ENCODE measurements around the gene EPHB1. TPM values are rescaled to one million over a fixed set of nuclear protein-coding genes. Genes with fewer than 3 reads are reported as not detected.

EPHB1 gene
- total and polyA plus RNA-seq, 2 of the 13 experiments (the other 11 are each of a cell fraction or from before 2014, with no cell fraction given): 0.07 to 0.21 TPM

GRCh38 chr3:134797057-134797740, 2.1 kb downstream of the EPHB1 start:
- Histone ChIP-seq H3K4me3 (replicated peaks in 1 of 3; ENCODE audit: insufficient read depth in 1 of 3, low read depth in 2 of 3, low read length in 3 of 3) (no peak overlapping the region), H3K79me2 (ENCODE audit: insufficient read depth, low read length) (no peaks in the 10 kb centered on the region), H2AFZ (ENCODE audit: low read length) (no peak overlapping the region), H3K4me1 (ENCODE audit: insufficient read depth, low read length) (0 out of 2 replicates have a peak, but pooled peaks cover 6% of the 10 kb centered on the region), H3K27me3 (ENCODE audit: control insufficient read depth in 1 of 2, insufficient read depth in 2 of 2, low read length in 2 of 2) (peaks cover 1 to 32% of the 10 kb centered on the region in 2 experiments; a peak in 4 of 5 replicates), H4K20me1 (ENCODE audit: insufficient read depth, low read length) (no peaks in the 10 kb centered on the region), H3K9ac (ENCODE audit: insufficient read depth, low read depth, low read length) (no peak overlapping the region), H3K4me2 (ENCODE audit: low read depth, low read length) (no peak overlapping the region), H3K9me3 (ENCODE audit: low read length) (no peaks in the 10 kb centered on the region), H3K36me3 (replicated peaks in 1 of 2; ENCODE audit: control insufficient read depth in 1 of 2, insufficient read depth in 2 of 2, low read length in 2 of 2) (no peaks in the 10 kb centered on the region), H3K27ac (ENCODE audit: extremely low read length, insufficient read depth, low read length) (no peak overlapping the region)
- WGBS (ENCODE audit: low lambda C conversion rate): 28% methylated on average over 19 of the region's 33 CpGs
- ChIA-PET CTCF (ENCODE audit: low intra/inter-chr PET ratio, low total read pairs) (no interaction called here), POLR2A (no interaction called here)
- DNase-seq (ENCODE audit: low spot score) (no peak), FAIRE-seq (no peak), ATAC-seq (no peak)
- intact Hi-C loops (cut with micrococcal nuclease; ENCODE audit: unreplicated experiment) (no loop called here), in situ Hi-C loops (cut with HindIII; ENCODE audit: extremely low pct_ligation_motif_present, low pct_unique_long_range_greater_than_20kb) (loop anchor here (10.0 kb wide), 2 partner anchors 708 to 1098 kb away; no protein-coding TSS in a partner anchor)
- no TSS peak for BruUV-seq (replicated peaks)
- TF ChIP-seq SRY (CRISPR knock-in tag; IDR thresholded peaks at IDR 0.05) (no peak), ZNF256 (CRISPR knock-in tag; conservative IDR thresholded peaks at IDR 0.05) (no peak)

GRCh38 chr3:134797741-134798451, 2.8 kb downstream of the EPHB1 start:
- Histone ChIP-seq H3K36me3 (replicated peaks in 1 of 2; ENCODE audit: control insufficient read depth in 1 of 2, insufficient read depth in 2 of 2, low read length in 2 of 2) (no peaks in the 10 kb centered on the region), H3K9ac (ENCODE audit: insufficient read depth, low read depth, low read length) (no peak overlapping the region), H2AFZ (ENCODE audit: low read length) (no peak overlapping the region), H3K27ac (ENCODE audit: extremely low read length, insufficient read depth, low read length) (no peak overlapping the region), H4K20me1 (ENCODE audit: insufficient read depth, low read length) (no peaks in the 10 kb centered on the region), H3K4me1 (ENCODE audit: insufficient read depth, low read length) (0 out of 2 replicates have a peak, but pooled peaks cover 6% of the 10 kb centered on the region), H3K4me3 (replicated peaks in 1 of 3; ENCODE audit: insufficient read depth in 1 of 3, low read depth in 2 of 3, low read length in 3 of 3) (no peak overlapping the region), H3K27me3 (ENCODE audit: control insufficient read depth in 1 of 2, insufficient read depth in 2 of 2, low read length in 2 of 2) (peaks cover 1 to 32% of the 10 kb centered on the region in 2 experiments; a peak in 4 of 5 replicates), H3K79me2 (ENCODE audit: insufficient read depth, low read length) (no peaks in the 10 kb centered on the region), H3K9me3 (ENCODE audit: low read length) (no peaks in the 10 kb centered on the region), H3K4me2 (ENCODE audit: low read depth, low read length) (no peak overlapping the region)
- in situ Hi-C loops (cut with HindIII; ENCODE audit: extremely low pct_ligation_motif_present, low pct_unique_long_range_greater_than_20kb) (loop anchor here (10.0 kb wide), 2 partner anchors 707 to 1097 kb away; no protein-coding TSS in a partner anchor), intact Hi-C loops (cut with micrococcal nuclease; ENCODE audit: unreplicated experiment) (no loop called here)
- no peak for ATAC-seq
- TF ChIP-seq SAFB2 (CRISPR knock-in tag; IDR thresholded peaks at IDR 0.05; ENCODE audit: borderline replicate concordance, low read depth) (no peak), FOXC1 (CRISPR knock-in tag; IDR thresholded peaks at IDR 0.05; ENCODE audit: borderline replicate concordance) (no peak), ZNF468 (CRISPR knock-in tag; IDR thresholded peaks at IDR 0.05) (no peak), ZNF660 (CRISPR knock-in tag; IDR thresholded peaks at IDR 0.05; ENCODE audit: borderline replicate concordance, low read depth) (no peak), ZNF577 (CRISPR knock-in tag; IDR thresholded peaks at IDR 0.05; ENCODE audit: borderline replicate concordance, low read depth) (no peak)
- DNase-seq (ENCODE audit: low spot score): no peak
- ChIA-PET POLR2A (no interaction called here), CTCF (ENCODE audit: low intra/inter-chr PET ratio, low total read pairs) (no interaction called here)
- 7% methylated on average over 9 of the region's 13 CpGs for WGBS (ENCODE audit: low lambda C conversion rate)
- no TSS peak for BruUV-seq (replicated peaks)
- no peak for FAIRE-seq
